Heart left ventricle (tissue), 13 donors: ENCODE results near the gene LCLAT1.

ENCODE experiments used
- CTCF ChIP-seq, 12 donors: fragments of 200-600 bp; sonication (generic) in 4 of 12; IDR thresholded peaks; one replicate each; pipeline versions ENCODE4 v1.5.0 to v1.8.0; 2018 to 2022; ENCODE audit warnings: antibody characterized with exemption in 12 of 12, mild to moderate bottlenecking in 5 of 12
- POLR2A ChIP-seq, 2 donors: fragments of 450-650 bp; IDR thresholded peaks; one replicate each; pipeline ENCODE4 v1.6.1; 2017; ENCODE audit warnings: antibody characterized with exemption in 2 of 2, mild to moderate bottlenecking in 2 of 2, moderate library complexity in 2 of 2
- donor health status: ischemic (EF 13 %, LVEDD 7.1; RV severe dilation, severe dysfunction).
- donor health status: DM: no; HTN: yes; CAD: no.
- donor health status: DM: no; HTN: no; CAD: no.
- donor health status: ischemic (EF 25% LVEDD 6.9; RV normal size, moderate dysfunction).
- donor health status: ischemic (EF 25% LVEDD 5.7; RV mildly dilated, moderate dysfunction).
- donor health status: ischemic (EF 35%, LVEDD 5.7; RV mildly dilated, moderate dysfunction).
- donor health status: nonischemic (EF 11% LVEDD 7.7; RV severe dilation, severe dysfunction).
- donor health status: DM: yes; HTN: yes; CAD: no.
- donor health status: PGD.
- donor health status: ischemic (EF 29% LVEDD 5.4; RV normal size, mild dysfunction).
- donor health status: nonischemic (EF 23%, LVEDD 6.1; RV moderate dilation, normal function).

- TF ChIP-seq CTCF (IDR thresholded peaks at IDR 0.05) (no peak), POLR2A (IDR thresholded peaks at IDR 0.05) (no peak)
Measured at GRCh38 chr2:30492619-30493018, 45.6 kb downstream of the LCLAT1 start.
